A549 (cell line): ENCODE results near the gene ELFN1. TPM values are rescaled to one million over a fixed set of nuclear protein-coding genes. Genes with fewer than 3 reads are reported as not detected.

Experiments used
- ATAC-seq, 2 experiments: fragments of 200-7000 bp in 1 of 2; fragments of >200 bp in 1 of 2; cut with Nextera tagmentation in 1 of 2; cut with Tn5 transposase in 1 of 2; 3 replicates each; pipeline versions ENCODE4 v1.8.0 to v1.9.1; 2018 to 2020; ENCODE audit warnings: mild to moderate bottlenecking in 1 of 2, moderate library complexity in 1 of 2
- CTCF ChIA-PET: fragments of 300-600 bp; sonication (Branson Sonifier 250); formaldehyde crosslinking; extraction: SDS; loops from one replicate; lab custom pipeline; 2021; ENCODE audit warnings: antibody characterized with exemption, inconsistent platforms; lab: Yijun Ruan, JAX
- POLR2A ChIA-PET: fragments of 350-600 bp; formaldehyde crosslinking; extraction: SDS; loops from one replicate; lab custom pipeline; 2021; ENCODE audit warnings: antibody characterized with exemption, inconsistent platforms; lab: Yijun Ruan, JAX
- DNase-seq, 2 experiments: peaks; one replicate each; pipeline versions ENCODE4 v3.0.0 to v3.0.0-alpha.2; 2011 to 2016; ENCODE audit warnings: low read depth in 1 of 2, low spot score in 1 of 2
- FAIRE-seq: peaks from 2 replicates; lab custom pipeline; 2011; peaks lifted over from hg19 to GRCh38; lab: Jason Lieb, UNC
- H3K27ac ChIP-seq, 2 experiments: fragments of >200 bp; sonication (Bioruptor Twin); formaldehyde crosslinking; 3 replicates each; pipeline ENCODE4 v1.5.1; 2016 to 2017
- H3K4me1 ChIP-seq: fragments of >200 bp; sonication (Bioruptor Twin); formaldehyde crosslinking; 3 replicates; pipeline ENCODE4 v1.6.1; 2016
- H3K4me2 ChIP-seq: fragments of >200 bp; sonication (Bioruptor Twin); formaldehyde crosslinking; 3 replicates; pipeline ENCODE4 v1.6.1; 2016
- H3K4me3 ChIP-seq: fragments of >200 bp; sonication (Bioruptor Twin); formaldehyde crosslinking; 3 replicates; pipeline ENCODE4 v1.5.1; 2016
- H3K9me3 ChIP-seq: fragments of >200 bp; sonication (Bioruptor Twin); formaldehyde crosslinking; 3 replicates; pipeline ENCODE4 v1.6.1; 2016
- CBX2 ChIP-seq: fragments of 200-600 bp; sonication (generic); IDR thresholded peaks from 2 replicates; pipeline ENCODE4 v1.6.1; 2016; ENCODE audit warnings: low read depth, mild to moderate bottlenecking, borderline replicate concordance
- CHD2 ChIP-seq: fragments of 150-350 bp; IDR thresholded peaks from 2 replicates; pipeline ENCODE4 v1.6.1; 2014; ENCODE audit warnings: low read length; ENCODE audit not compliant: partially characterized antibody
- CHD4 ChIP-seq: fragments of 200-600 bp; sonication (generic); IDR thresholded peaks from 2 replicates; pipeline ENCODE4 v1.6.1; 2016; ENCODE audit warnings: antibody characterized with exemption, mild to moderate bottlenecking, borderline replicate concordance
- CTCF ChIP-seq: fragments of >200 bp; sonication (Bioruptor Twin); formaldehyde crosslinking; IDR thresholded peaks from 3 replicates; pipeline ENCODE4 v1.5.1; 2016
- ELK1 ChIP-seq: fragments of 150-350 bp; IDR thresholded peaks from 2 replicates; pipeline ENCODE4 v1.6.1; 2014; ENCODE audit warnings: low read depth, mild to moderate bottlenecking, low read length
- EP300 ChIP-seq, 2 experiments: fragments of >200 bp; sonication (Bioruptor Twin); formaldehyde crosslinking; IDR thresholded peaks; 2 replicates in 1 of 2; 3 replicates in 1 of 2; pipeline ENCODE4 v1.6.1; 2016 to 2017
- ESRRA ChIP-seq: fragments of 150-350 bp; IDR thresholded peaks from 2 replicates; pipeline ENCODE4 v1.6.1; 2014; ENCODE audit warnings: mild to moderate bottlenecking, low read length, borderline replicate concordance
- GATA3 ChIP-seq: IDR thresholded peaks from 2 replicates; pipeline ENCODE4 v1.6.1; 2012; ENCODE audit warnings: borderline replicate concordance
- HDAC2 ChIP-seq: fragments of 200-600 bp; sonication (generic); IDR thresholded peaks from 2 replicates; pipeline ENCODE4 v1.6.1; 2016
- HOXA7 ChIP-seq: fragments of 250-450 bp; sonication (Bioruptor Pico); IDR thresholded peaks from 2 replicates; pipeline ENCODE4 v1.5.0; 2020; ENCODE audit warnings: mild to moderate bottlenecking, moderate library complexity
- HOXB5 ChIP-seq: fragments of 250-450 bp; sonication (Bioruptor Pico); IDR thresholded peaks from 2 replicates; pipeline ENCODE4 v1.5.0; 2020; ENCODE audit warnings: mild to moderate bottlenecking, moderate library complexity
- KDM5A ChIP-seq: fragments of 200-600 bp; sonication (generic); IDR thresholded peaks from 2 replicates; pipeline ENCODE4 v1.6.1; 2016; ENCODE audit warnings: antibody characterized with exemption, mild to moderate bottlenecking
- MAZ ChIP-seq: fragments of 150-350 bp; IDR thresholded peaks from 2 replicates; pipeline ENCODE4 v1.6.1; 2014; ENCODE audit warnings: antibody characterized with exemption, low read depth, low read length, borderline replicate concordance
- MYC ChIP-seq: IDR thresholded peaks from 2 replicates; pipeline ENCODE4 v1.6.1; 2012; ENCODE audit warnings: mild to moderate bottlenecking, inconsistent platforms, low read length, improper control_type of control experiment, borderline replicate concordance
- NFE2L2 ChIP-seq: fragments of 150-350 bp; conservative IDR thresholded peaks from 2 replicates; pipeline ENCODE4 v1.6.1; 2014; ENCODE audit warnings: low read length
- NPAS2 ChIP-seq: fragments of 250-450 bp; sonication (Bioruptor Pico); IDR thresholded peaks from 2 replicates; pipeline ENCODE4 v1.8.0; 2022; ENCODE audit warnings: mild to moderate bottlenecking, moderate library complexity, borderline replicate concordance
- NR3C1 ChIP-seq: fragments of >200 bp; sonication (Bioruptor Twin); formaldehyde crosslinking; IDR thresholded peaks from 3 replicates; pipeline ENCODE4 v1.6.1; 2017
- POLR2A ChIP-seq: IDR thresholded peaks from 2 replicates; pipeline ENCODE4 v1.6.1; 2012; ENCODE audit warnings: mild to moderate bottlenecking, low read length
- RAD21 ChIP-seq, 2 experiments: fragments of >200 bp in 1 of 2; sonication (Bioruptor Twin) in 1 of 2; formaldehyde crosslinking in 1 of 2; IDR thresholded peaks in 1 of 2; conservative IDR thresholded peaks in 1 of 2; 2 replicates in 1 of 2; 3 replicates in 1 of 2; pipeline ENCODE4 v1.6.1; 2012 to 2018; ENCODE audit warnings: inconsistent platforms in 1 of 2
- RARB ChIP-seq: fragments of 250-450 bp; sonication (Bioruptor Pico); IDR thresholded peaks from 2 replicates; pipeline ENCODE4 v1.8.0; 2021; ENCODE audit warnings: mild to moderate bottlenecking, moderate library complexity
- REST ChIP-seq: fragments of 200-600 bp; sonication (generic); IDR thresholded peaks from 2 replicates; pipeline ENCODE4 v1.6.1; 2016; ENCODE audit warnings: antibody characterized with exemption, mild to moderate bottlenecking, moderate library complexity
- SMC3 ChIP-seq: fragments of >200 bp; sonication (Bioruptor Twin); formaldehyde crosslinking; IDR thresholded peaks from 3 replicates; pipeline ENCODE4 v1.6.1; 2018; ENCODE audit warnings: inconsistent platforms
- SREBF2 ChIP-seq: fragments of 450-650 bp; IDR thresholded peaks from 2 replicates; pipeline ENCODE4 v1.6.1; 2014; ENCODE audit warnings: mild to moderate bottlenecking, moderate library complexity
- TP53 ChIP-seq: fragments of 250-450 bp; sonication (Bioruptor Pico); IDR thresholded peaks from 2 replicates; pipeline ENCODE4 v1.5.0; 2021; ENCODE audit warnings: mild to moderate bottlenecking, moderate library complexity
- ZNF302 ChIP-seq: fragments of 250-450 bp; sonication (Bioruptor Pico); IDR thresholded peaks from 2 replicates; pipeline ENCODE4 v1.9.0; 2021; ENCODE audit warnings: inconsistent platforms, mild to moderate bottlenecking, moderate library complexity
- WGBS: methylation state at CpG from one replicate; pipeline ENCODE4 v1.1.6; 2017; ENCODE audit errors: missing lambda C conversion rate; 5-methylcytosine and 5-hydroxymethylcytosine counted together
- polyA minus RNA-seq: library from RNA; depleted of rRNA, polyadenylated mRNA; stranded (reverse); fragments of >200 nt; gene quantifications from 2 replicates; pipeline ENCODE4 v1.2.3, GENCODE V29; 2011; rRNA and poly(A)+ RNA removed
- polyA plus RNA-seq, 4 experiments: library from polyadenylated mRNA; depleted of rRNA in 3 of 4; stranded (reverse); fragments of >200 nt; fragmentation: RNase III in 1 of 4; extraction: RNeasy Plus Mini Kit Qiagen cat#74134 plus additional on column Dnase treatment in 1 of 4; gene quantifications; 2 replicates in 3 of 4; 3 replicates in 1 of 4; pipeline ENCODE4 v1.2.3, GENCODE V29; 2011 to 2017

The ELFN1 gene
- polyA plus RNA-seq (2011; rRNA removed) (0.09 and 0.10 TPM in 2 replicates), polyA plus RNA-seq (2017; fragmentation: RNase III; extraction: RNeasy Plus Mini Kit Qiagen cat#74134 plus additional on column Dnase treatment) (0.08 to 0.10 TPM (median 0.09 TPM) in 3 replicates), polyA minus RNA-seq (0.08 and 0.15 TPM in 2 replicates)
- 0.12 and 0.29 TPM in 2 replicates for polyA plus RNA-seq (2012; cell fraction: cytosol; rRNA removed)
- polyA plus RNA-seq (2012; cell fraction: nucleus; rRNA removed): 0.11 and 0.22 TPM in 2 replicates

GRCh38 chr7:1669954-1670893 is at the start of gene ELFN1:
ELFN1 (plus strand) TSS chr7:1670277; CDS start chr7:1744597, 74,320 bp downstream.
- ATAC-seq: peak in 1 of 2 experiments; percentile 4; a peak in 2 of 6 replicates
- POLR2A ChIA-PET: no interaction called here
- peak within 1 kb of the TSS; percentile 100 for H3K4me2 ChIP-seq

GRCh38 chr7:1620835-1621234 is 49.2 kb upstream of the ELFN1 start:
- FAIRE-seq (no peak), ATAC-seq (no peak), DNase-seq (no peak)
- WGBS: 82% methylated on average over 22 of the region's 27 CpGs
- no peak overlapping the region for H3K27ac ChIP-seq
- ChIA-PET CTCF (no interaction called here), POLR2A (no interaction called here)
- H3K4me3 ChIP-seq: no peak overlapping the region
- H3K4me2 ChIP-seq: no peak overlapping the region
- H3K4me1 ChIP-seq: no peaks in the 10 kb centered on the region
- H3K9me3 ChIP-seq: no peaks in the 10 kb centered on the region; the same call in 2 of the 3 replicates
- TF ChIP-seq SREBF2 (no peak), ZNF302 (CRISPR knock-in tag) (no peak), POLR2A (no peak), NFE2L2 (no peak), ELK1 (no peak), GATA3 (no peak), EP300 (IDR thresholded peaks at IDR 0.05) (no peak), CHD4 (no peak), HOXB5 (no peak), RARB (CRISPR knock-in tag) (no peak), ESRRA (no peak), KDM5A (no peak), SMC3 (no peak), MYC (no peak)

More at GRCh38 chr7:1669954-1670893, at the start of gene ELFN1:
- FAIRE-seq: no peak
- WGBS: 2% methylated on average over 32 of the region's 110 CpGs
- Histone ChIP-seq H3K9me3 (no peaks in the 10 kb centered on the region), H3K4me3 (peak within 1 kb of the TSS; percentile 55), H3K4me1 (peaks cover 27% of the 10 kb centered on the region), H3K27ac (peak within 1 kb of the TSS; percentile 37 to 51; a peak in 4 of 6 replicates)
- CTCF ChIA-PET: no interaction called here
- TF ChIP-seq CBX2: no peak
- TF ChIP-seq HOXA7: no peak
- TF ChIP-seq RAD21 (conservative IDR thresholded peaks at IDR 0.05 in 1 of 2, IDR thresholded peaks at IDR 0.05 in 1 of 2): no peak
- TF ChIP-seq SMC3: no peak
- TF ChIP-seq MAZ: no peak
- TF ChIP-seq NR3C1: no peak
- no peak for TF ChIP-seq NFE2L2
- TF ChIP-seq CTCF: no peak
- TF ChIP-seq REST: no peak
- TF ChIP-seq TP53 (CRISPR knock-in tag): no peak
- TF ChIP-seq NPAS2 (CRISPR knock-in tag): no peak
- no peak for TF ChIP-seq CHD2
- TF ChIP-seq HDAC2: no peak
- no peak for TF ChIP-seq ZNF302 (CRISPR knock-in tag)
- TF ChIP-seq, all 56 proteins: peak for 0
- peak in 1 of 2 experiments; percentile 51 for DNase-seq
